Right lobe of liver (tissue), 4 donors: ENCODE results near the gene HPRT1.

Experiments
- POLR2A ChIP-seq: fragments of 450-650 bp; IDR thresholded peaks from one replicate; pipeline ENCODE4 v1.6.1; 2017; ENCODE audit warnings: antibody characterized with exemption, mild to moderate bottlenecking
- TF ChIP-seq, protein P1 (sequence below), 4 donors: fragments of 200-600 bp in 3 of 4; fragments of 450-650 bp in 1 of 4; IDR thresholded peaks; one replicate each; pipeline versions ENCODE4 v1.5.1 to v1.8.0; 2016 to 2022; ENCODE audit warnings: antibody characterized with exemption in 4 of 4, mild to moderate bottlenecking in 2 of 4
- donor health status: DM: no; HTN: no; CAD: no.
- donor health status: DM: no; HTN: no; CAD: no.
- donor health status: DM: no; HTN: yes; CAD: no.

- no peak for TF ChIP-seq POLR2A
- TF ChIP-seq, protein P1, sequence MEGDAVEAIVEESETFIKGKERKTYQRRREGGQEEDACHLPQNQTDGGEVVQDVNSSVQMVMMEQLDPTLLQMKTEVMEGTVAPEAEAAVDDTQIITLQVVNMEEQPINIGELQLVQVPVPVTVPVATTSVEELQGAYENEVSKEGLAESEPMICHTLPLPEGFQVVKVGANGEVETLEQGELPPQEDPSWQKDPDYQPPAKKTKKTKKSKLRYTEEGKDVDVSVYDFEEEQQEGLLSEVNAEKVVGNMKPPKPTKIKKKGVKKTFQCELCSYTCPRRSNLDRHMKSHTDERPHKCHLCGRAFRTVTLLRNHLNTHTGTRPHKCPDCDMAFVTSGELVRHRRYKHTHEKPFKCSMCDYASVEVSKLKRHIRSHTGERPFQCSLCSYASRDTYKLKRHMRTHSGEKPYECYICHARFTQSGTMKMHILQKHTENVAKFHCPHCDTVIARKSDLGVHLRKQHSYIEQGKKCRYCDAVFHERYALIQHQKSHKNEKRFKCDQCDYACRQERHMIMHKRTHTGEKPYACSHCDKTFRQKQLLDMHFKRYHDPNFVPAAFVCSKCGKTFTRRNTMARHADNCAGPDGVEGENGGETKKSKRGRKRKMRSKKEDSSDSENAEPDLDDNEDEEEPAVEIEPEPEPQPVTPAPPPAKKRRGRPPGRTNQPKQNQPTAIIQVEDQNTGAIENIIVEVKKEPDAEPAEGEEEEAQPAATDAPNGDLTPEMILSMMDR (IDR thresholded peaks at IDR 0.05) = no peak
These were observed 16.9 kb upstream of the HPRT1 start for GRCh38 chrX:134443020-134443419.
